K562 (cell line): ENCODE measurements around the gene ARHGAP9. TPM values are rescaled to one million over a fixed set of nuclear protein-coding genes. Genes with fewer than 3 reads are reported as not detected.

ENCODE experiments used
- BCOR ChIP-seq: fragments of 450-650 bp; IDR thresholded peaks from 2 replicates; pipeline ENCODE4 v1.6.1; 2016
- BDP1 ChIP-seq: IDR thresholded peaks from 3 replicates; pipeline ENCODE4 v1.6.1; 2011; ENCODE audit not compliant: insufficient read length, insufficient read depth
- BHLHE40 ChIP-seq: IDR thresholded peaks from 2 replicates; pipeline ENCODE4 v1.6.1; 2011; ENCODE audit warnings: low read length, improper control_type of control experiment
- BRD4 ChIP-seq: fragments of 200-600 bp; sonication (generic); IDR thresholded peaks from 2 replicates; pipeline ENCODE4 v1.6.1; 2017; ENCODE audit warnings: inconsistent platforms
- C11orf30 ChIP-seq: fragments of 450-650 bp; IDR thresholded peaks from 2 replicates; pipeline ENCODE4 v1.6.1; 2016; ENCODE audit warnings: low read depth, mild to moderate bottlenecking
- EHMT2 ChIP-seq: fragments of 450-650 bp; IDR thresholded peaks from 2 replicates; pipeline ENCODE4 v1.6.1; 2018; ENCODE audit warnings: antibody characterized with exemption
- FOXA3 ChIP-seq, 2 experiments: fragments of 450-650 bp in 1 of 2; sonication (generic) in 1 of 2; formaldehyde crosslinking; IDR thresholded peaks in 1 of 2; conservative IDR thresholded peaks in 1 of 2; 2 replicates each; pipeline versions ENCODE4 v1.4.0 to v1.8.0; 2020 to 2022; ENCODE audit warnings: mild to moderate bottlenecking in 2 of 2, missing genetic modification reagents in 1 of 2
- FOXK1 ChIP-seq: sonication (generic); formaldehyde crosslinking; IDR thresholded peaks from 2 replicates; pipeline ENCODE4 v1.8.0; 2022; ENCODE audit warnings: missing genetic modification reagents, mild to moderate bottlenecking, borderline replicate concordance
- IFI16 ChIP-seq: fragments of 250-450 bp; sonication (Bioruptor Pico); IDR thresholded peaks from 2 replicates; pipeline ENCODE4 v2.1.2; 2022; ENCODE audit warnings: mild to moderate bottlenecking, inconsistent platforms
- ILK ChIP-seq: fragments of 450-650 bp; IDR thresholded peaks from 2 replicates; pipeline ENCODE4 v1.6.1; 2016; ENCODE audit warnings: missing genetic modification characterization, low read depth, mild to moderate bottlenecking, missing compliant biosample characterization, moderate library complexity, borderline replicate concordance
- IRF9 ChIP-seq: fragments of 450-650 bp; IDR thresholded peaks from 2 replicates; pipeline ENCODE4 v1.6.1; 2016; ENCODE audit warnings: missing biosample characterization, missing genetic modification characterization
- MIER1 ChIP-seq: fragments of 450-650 bp; IDR thresholded peaks from 2 replicates; pipeline ENCODE4 v1.6.1; 2016; ENCODE audit warnings: antibody characterized with exemption, mild to moderate bottlenecking, low read depth
- NCOA1 ChIP-seq: fragments of 450-650 bp; IDR thresholded peaks from 2 replicates; pipeline ENCODE4 v1.6.1; 2016; ENCODE audit warnings: low read depth
- PCBP2 ChIP-seq: fragments of 200-400 bp; formaldehyde crosslinking; IDR thresholded peaks from 2 replicates; pipeline ENCODE4 v1.6.1; 2018; ENCODE audit warnings: low read length, low read depth, mild to moderate bottlenecking, moderate library complexity; ENCODE audit not compliant: poor library complexity, severe bottlenecking
- PHF8 ChIP-seq: fragments of 200-600 bp; sonication (generic); IDR thresholded peaks from 2 replicates; pipeline ENCODE4 v1.6.1; 2012; ENCODE audit warnings: mixed run types, mild to moderate bottlenecking, inconsistent platforms, low read length, moderate library complexity, borderline replicate concordance
- SMAD3 ChIP-seq: fragments of 450-650 bp; formaldehyde crosslinking; conservative IDR thresholded peaks from 2 replicates; pipeline ENCODE4 v1.4.0; 2020; ENCODE audit warnings: mild to moderate bottlenecking
- SMAD4 ChIP-seq: fragments of 250-450 bp; sonication (Bioruptor Pico); conservative IDR thresholded peaks from 2 replicates; pipeline ENCODE4 v1.8.0; 2021; ENCODE audit warnings: inconsistent platforms, mild to moderate bottlenecking, moderate library complexity
- SRSF1 ChIP-seq: fragments of 200-400 bp; formaldehyde crosslinking; IDR thresholded peaks from 2 replicates; pipeline ENCODE4 v1.6.1; 2017; ENCODE audit warnings: mild to moderate bottlenecking, low read depth, low read length, moderate library complexity
- STAT5A ChIP-seq: IDR thresholded peaks from 2 replicates; pipeline ENCODE4 v1.6.1; 2012; ENCODE audit warnings: low read length, inconsistent platforms, borderline replicate concordance
- USF2 ChIP-seq: sonication (generic); formaldehyde crosslinking; IDR thresholded peaks from 2 replicates; pipeline ENCODE4 v1.5.0; 2020; ENCODE audit warnings: missing genetic modification reagents
- ZBTB7A ChIP-seq: IDR thresholded peaks from 2 replicates; pipeline ENCODE4 v1.6.1; 2011; ENCODE audit warnings: low read depth, mild to moderate bottlenecking, low read length, moderate library complexity, borderline replicate concordance; ENCODE audit not compliant: control insufficient read depth
- ZC3H11A ChIP-seq: IDR thresholded peaks from 2 replicates; pipeline ENCODE4 v1.6.1; 2012; ENCODE audit warnings: low read depth, low read length, improper control_type of control experiment
- ZKSCAN8 ChIP-seq: fragments of 200-800 bp; sonication (Bioruptor generic); IDR thresholded peaks from 2 replicates; pipeline ENCODE4 v1.6.1; 2016; ENCODE audit warnings: missing genetic modification characterization, missing compliant biosample characterization
- ZNF165 ChIP-seq: fragments of 250-450 bp; sonication (Bioruptor Pico); IDR thresholded peaks from 2 replicates; pipeline ENCODE4 v1.4.0; 2020; ENCODE audit warnings: borderline replicate concordance
- ZNF282 ChIP-seq: sonication (generic); formaldehyde crosslinking; IDR thresholded peaks from 2 replicates; pipeline ENCODE4 v1.8.1; 2023; ENCODE audit warnings: missing genetic modification reagents
- ZNF316 ChIP-seq: fragments of 450-650 bp; IDR thresholded peaks from 2 replicates; pipeline ENCODE4 v1.6.1; 2016
- ZNF668 ChIP-seq: fragments of 250-450 bp; sonication (Bioruptor Pico); IDR thresholded peaks from 2 replicates; pipeline ENCODE4 v1.8.0; 2022; ENCODE audit warnings: mild to moderate bottlenecking, inconsistent platforms
- ZNF695 ChIP-seq: fragments of 450-650 bp; formaldehyde crosslinking; IDR thresholded peaks from 2 replicates; pipeline ENCODE4 v1.4.0; 2020; ENCODE audit warnings: mild to moderate bottlenecking, moderate library complexity
- polyA plus RNA-seq, 8 experiments: library from polyadenylated mRNA; depleted of rRNA in 4 of 8; stranded (reverse) in 5 of 8; unstranded in 3 of 8; fragments of >200 nt; fragmentation: Nextera tagmentation in 2 of 8; fragmentation: Illumina TruSeq in 1 of 8; extraction: Ambion mirVana in 2 of 8; extraction: Trizol in 1 of 8; gene quantifications; 2 replicates each; pipeline versions ENCODE4 v1.2.1 to v1.2.3, GENCODE V29; 2011 to 2014; ENCODE audit warnings: inconsistent platforms in 1 of 8, missing spikeins in 1 of 8
- total RNA-seq, 7 experiments: library from RNA; depleted of rRNA in 6 of 7; stranded (reverse); fragments of >200 nt in 6 of 7; fragmentation: Illumina TruSeq in 2 of 7; extraction: Trizol in 2 of 7; gene quantifications; 2 replicates each; pipeline versions ENCODE4 v1.2.1 to v1.2.3, GENCODE V29; 2011 to 2021; ENCODE audit warnings: low replicate concordance in 1 of 7

ARHGAP9 gene
- total and polyA plus RNA-seq, 9 of the 15 experiments (the other 6 are each of a cell fraction or from before 2014, with no cell fraction given), result 1.5 to 10.2 (median 5.1) TPM

- TF ChIP-seq PHF8 (peak; percentile 51; the same call in 1 of the 2 replicates), ZNF695 (CRISPR knock-in tag) (no peak), ZKSCAN8 (no peak), FOXK1 (peak; percentile 83; the same call in 1 of the 2 replicates), C11orf30 (no peak), BHLHE40 (peak; percentile 88), BRD4 (no peak), EHMT2 (no peak), SMAD3 (peak; percentile 67; the same call in 1 of the 2 replicates), STAT5A (no peak), MIER1 (no peak), SRSF1 (no peak), ILK (tag) (no peak), BDP1 (no peak), IRF9 (tag) (no peak), SMAD4 (CRISPR knock-in tag) (peak; percentile 32; the same call in 1 of the 2 replicates), ZBTB7A (no peak), PCBP2 (no peak), ZNF316 (no peak), IFI16 (CRISPR knock-in tag) (no peak), USF2 (CRISPR knock-in tag) (no peak), ZC3H11A (no peak), BCOR (peak; percentile 22; the same call in 1 of the 2 replicates), ZNF668 (CRISPR knock-in tag) (no peak), ZNF165 (CRISPR knock-in tag) (no peak), FOXA3 (CRISPR knock-in tag; conservative IDR thresholded peaks at IDR 0.05 in 1 of 2, IDR thresholded peaks at IDR 0.05 in 1 of 2) (peak in 1 of 2 experiments; percentile 93; a peak in 1 of 4 replicates), ZNF282 (CRISPR knock-in tag) (no peak), NCOA1 (no peak)
Observed at GRCh38 chr12:57430931-57431566, 48.6 kb downstream of the ARHGAP9 start, which contains the start of gene R3HDM2 (continued).
